ENCODE results near the gene SLC25A22.

Gene SLC25A22

DNA sequence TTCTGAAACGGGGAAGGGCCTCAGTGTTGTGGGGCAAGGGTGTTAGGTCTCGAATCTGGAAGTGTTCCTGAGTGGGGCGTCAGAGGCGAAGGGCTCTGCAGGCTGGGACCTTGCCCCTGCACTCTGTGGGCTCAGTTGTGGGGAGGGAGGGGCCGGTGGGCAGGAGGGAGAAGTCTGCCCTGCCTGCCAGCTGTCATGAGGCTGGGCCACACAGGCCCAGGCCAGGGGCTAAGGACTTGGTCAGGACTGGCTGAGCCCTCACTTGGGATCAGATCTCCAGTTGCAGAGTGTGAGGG is 29.8 kb upstream of the SLC25A22 start, which contains the start of gene CRACR2B:
CRACR2B (plus strand) TSS at position 23 of the 296 bp plus-strand sequence. CDS start 689 bp downstream, outside the sequence.
- peak; percentile 79 for DNase-seq (ENCODE audit: low read depth)
- TF ChIP-seq MYC (IDR thresholded peaks at IDR 0.05; ENCODE audit: low read depth, low read length) = no peak
- no peak for TF ChIP-seq POLR2A (IDR thresholded peaks at IDR 0.05; ENCODE audit: extremely low read depth, insufficient read length)
- TF ChIP-seq, protein P1, sequence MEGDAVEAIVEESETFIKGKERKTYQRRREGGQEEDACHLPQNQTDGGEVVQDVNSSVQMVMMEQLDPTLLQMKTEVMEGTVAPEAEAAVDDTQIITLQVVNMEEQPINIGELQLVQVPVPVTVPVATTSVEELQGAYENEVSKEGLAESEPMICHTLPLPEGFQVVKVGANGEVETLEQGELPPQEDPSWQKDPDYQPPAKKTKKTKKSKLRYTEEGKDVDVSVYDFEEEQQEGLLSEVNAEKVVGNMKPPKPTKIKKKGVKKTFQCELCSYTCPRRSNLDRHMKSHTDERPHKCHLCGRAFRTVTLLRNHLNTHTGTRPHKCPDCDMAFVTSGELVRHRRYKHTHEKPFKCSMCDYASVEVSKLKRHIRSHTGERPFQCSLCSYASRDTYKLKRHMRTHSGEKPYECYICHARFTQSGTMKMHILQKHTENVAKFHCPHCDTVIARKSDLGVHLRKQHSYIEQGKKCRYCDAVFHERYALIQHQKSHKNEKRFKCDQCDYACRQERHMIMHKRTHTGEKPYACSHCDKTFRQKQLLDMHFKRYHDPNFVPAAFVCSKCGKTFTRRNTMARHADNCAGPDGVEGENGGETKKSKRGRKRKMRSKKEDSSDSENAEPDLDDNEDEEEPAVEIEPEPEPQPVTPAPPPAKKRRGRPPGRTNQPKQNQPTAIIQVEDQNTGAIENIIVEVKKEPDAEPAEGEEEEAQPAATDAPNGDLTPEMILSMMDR (IDR thresholded peaks at IDR 0.05; ENCODE audit: low read depth, low read length) = no peak
- TF ChIP-seq, protein P2, sequence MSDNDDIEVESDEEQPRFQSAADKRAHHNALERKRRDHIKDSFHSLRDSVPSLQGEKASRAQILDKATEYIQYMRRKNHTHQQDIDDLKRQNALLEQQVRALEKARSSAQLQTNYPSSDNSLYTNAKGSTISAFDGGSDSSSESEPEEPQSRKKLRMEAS (IDR thresholded peaks at IDR 0.05; ENCODE audit: low read depth, low read length) = no peak
- H3K4me3 ChIP-seq (ENCODE audit: low read depth, low read length) = peak within 1 kb of the TSS; percentile 63

DNA sequence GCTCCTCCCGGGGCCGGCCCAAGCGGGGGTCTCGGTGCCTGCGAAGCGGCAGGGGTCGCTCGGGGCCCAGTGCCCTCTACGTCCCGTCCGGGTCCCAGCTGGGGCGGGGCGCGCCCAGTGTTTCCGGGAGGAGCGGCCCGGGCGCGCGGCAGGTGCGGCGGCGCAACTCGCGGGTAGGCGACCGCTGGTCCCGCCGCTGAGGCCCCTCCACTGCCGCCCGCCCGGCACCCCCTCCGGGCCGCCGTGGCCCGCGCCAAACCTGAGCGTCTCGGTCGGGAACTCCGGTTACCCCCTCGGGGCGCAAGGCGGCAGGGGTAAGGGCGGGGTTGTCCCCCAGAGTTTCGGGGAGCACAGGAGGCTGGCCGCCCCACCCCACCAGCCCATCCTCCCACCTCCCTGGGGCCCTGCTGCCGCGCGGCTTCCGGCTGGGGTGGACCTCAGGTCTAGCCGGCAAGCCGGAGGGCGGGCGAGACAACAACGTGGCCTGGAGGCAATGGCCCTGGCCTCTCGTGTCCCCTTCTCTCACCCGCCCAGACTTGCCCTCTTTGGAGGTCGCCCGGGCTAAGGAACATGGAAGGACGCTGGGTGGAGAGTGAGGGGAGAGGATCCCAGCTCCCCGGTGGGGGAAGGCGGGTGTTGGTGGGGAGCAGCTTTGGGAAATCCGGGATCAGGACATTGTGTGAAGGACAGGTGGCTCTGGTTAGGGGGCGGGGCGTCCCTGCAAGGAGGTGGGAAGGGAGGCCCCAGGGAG is 29.2 kb upstream of the SLC25A22 start:
- peak; percentile 85 for DNase-seq (ENCODE audit: low read depth)
- TF ChIP-seq, protein P2 (IDR thresholded peaks at IDR 0.05; ENCODE audit: low read depth, low read length) = peak; percentile 73
- TF ChIP-seq POLR2A (IDR thresholded peaks at IDR 0.05; ENCODE audit: extremely low read depth, insufficient read length) = peak; percentile 30
- peak; percentile 79 for TF ChIP-seq MYC (IDR thresholded peaks at IDR 0.05; ENCODE audit: low read depth, low read length)
- TF ChIP-seq, protein P1 (IDR thresholded peaks at IDR 0.05; ENCODE audit: low read depth, low read length) = no peak
- H3K4me3 ChIP-seq (ENCODE audit: low read depth, low read length) = peak overlapping the region; percentile 63

DNA sequence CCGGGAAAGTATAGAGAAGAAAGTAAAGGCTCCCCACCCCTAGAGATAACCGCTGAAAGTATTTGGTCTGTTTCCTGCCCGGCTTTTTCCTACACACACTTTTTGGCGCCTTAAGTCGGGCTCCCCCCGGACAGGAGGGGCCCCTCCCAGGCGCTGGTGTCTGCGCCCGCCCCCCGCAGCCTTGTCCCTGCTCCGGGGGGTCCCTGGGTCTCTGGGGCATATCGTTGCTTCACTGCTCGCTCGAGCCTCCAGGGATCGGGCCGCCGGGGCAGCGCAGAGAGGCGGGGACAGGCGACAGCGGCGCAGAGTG is 28.7 kb upstream of the SLC25A22 start:
- peak overlapping the region; percentile 44 for H3K4me3 ChIP-seq (ENCODE audit: low read depth, low read length)
- DNase-seq (ENCODE audit: low read depth) = peak; percentile 81
- TF ChIP-seq POLR2A (IDR thresholded peaks at IDR 0.05; ENCODE audit: extremely low read depth, insufficient read length) (no peak), MYC (IDR thresholded peaks at IDR 0.05; ENCODE audit: low read depth, low read length) (no peak)
- TF ChIP-seq, protein P2 (IDR thresholded peaks at IDR 0.05; ENCODE audit: low read depth, low read length) = no peak
- TF ChIP-seq, protein P1 (IDR thresholded peaks at IDR 0.05; ENCODE audit: low read depth, low read length) = no peak

DNA sequence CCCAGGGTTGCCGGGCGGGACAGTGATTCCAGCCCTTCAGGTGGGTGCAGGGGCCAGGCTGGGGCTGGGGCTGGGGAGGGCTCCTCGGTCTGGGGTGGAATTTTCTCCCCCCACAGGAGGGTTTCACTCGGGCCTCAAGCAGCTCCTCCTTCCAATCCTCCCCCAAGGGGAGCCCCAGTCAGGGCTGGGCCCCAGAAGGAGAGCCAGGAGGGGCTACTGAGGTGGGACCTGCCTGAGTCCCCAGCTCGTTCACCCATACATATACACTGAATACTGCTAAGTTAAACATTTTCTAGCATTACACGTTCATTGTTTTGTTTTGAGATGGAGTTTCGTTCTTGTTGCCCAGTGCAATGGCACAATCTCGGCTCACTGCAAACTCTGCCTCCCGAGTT is 28.1 kb upstream of the SLC25A22 start:
- no peak overlapping the region for H3K4me3 ChIP-seq (ENCODE audit: low read depth, low read length)
- TF ChIP-seq, protein P1 (IDR thresholded peaks at IDR 0.05; ENCODE audit: low read depth, low read length) = no peak
- DNase-seq (ENCODE audit: low read depth) = no peak

DNA sequence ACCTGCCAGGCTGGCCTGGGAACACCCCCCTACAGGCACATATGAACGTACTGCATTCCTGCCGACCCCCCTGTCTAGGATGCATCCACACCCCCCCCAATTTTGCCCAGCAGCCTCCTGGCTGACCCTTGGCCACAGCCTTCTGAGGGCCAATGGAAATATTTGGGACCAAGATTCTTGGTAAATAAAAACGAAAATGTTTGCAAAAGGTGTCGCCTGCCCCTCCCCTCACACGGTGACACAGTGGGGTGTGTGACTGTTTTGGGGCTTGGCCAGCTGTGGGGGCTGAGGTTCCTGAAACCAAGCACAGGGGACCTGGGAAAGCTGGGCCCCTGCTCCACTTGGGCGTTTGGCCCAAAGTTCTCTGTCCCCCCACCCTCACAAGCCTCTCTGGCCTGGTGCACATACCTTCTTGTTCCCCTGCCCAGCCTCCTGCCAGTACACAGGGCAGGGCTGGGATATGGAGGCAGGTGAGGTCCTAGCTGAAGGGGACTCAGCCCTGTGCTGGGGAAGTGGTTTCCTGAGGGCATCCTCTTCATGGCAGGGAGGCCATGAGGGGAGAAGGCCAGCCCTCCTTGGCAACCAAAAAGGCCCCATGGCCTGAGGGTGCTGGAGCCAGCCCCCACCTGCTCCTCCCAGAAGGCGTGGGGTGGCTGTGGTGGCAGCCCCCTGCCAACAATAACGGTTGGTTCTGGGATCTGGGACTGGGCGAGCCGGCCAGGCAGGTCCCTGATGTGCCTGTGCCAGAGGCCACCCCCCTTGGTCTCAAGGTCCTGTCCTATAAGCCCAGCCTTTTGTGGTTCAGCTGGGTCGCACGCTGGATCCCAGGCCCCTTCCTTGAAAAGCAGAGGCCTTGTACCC is 27.5 kb upstream of the SLC25A22 start:
- TF ChIP-seq, protein P2 (IDR thresholded peaks at IDR 0.05; ENCODE audit: low read depth, low read length) = no peak
- TF ChIP-seq POLR2A (IDR thresholded peaks at IDR 0.05; ENCODE audit: extremely low read depth, insufficient read length) = peak; percentile 15
- DNase-seq (ENCODE audit: low read depth) = no peak
- H3K4me3 ChIP-seq (ENCODE audit: low read depth, low read length) = no peak overlapping the region

DNA sequence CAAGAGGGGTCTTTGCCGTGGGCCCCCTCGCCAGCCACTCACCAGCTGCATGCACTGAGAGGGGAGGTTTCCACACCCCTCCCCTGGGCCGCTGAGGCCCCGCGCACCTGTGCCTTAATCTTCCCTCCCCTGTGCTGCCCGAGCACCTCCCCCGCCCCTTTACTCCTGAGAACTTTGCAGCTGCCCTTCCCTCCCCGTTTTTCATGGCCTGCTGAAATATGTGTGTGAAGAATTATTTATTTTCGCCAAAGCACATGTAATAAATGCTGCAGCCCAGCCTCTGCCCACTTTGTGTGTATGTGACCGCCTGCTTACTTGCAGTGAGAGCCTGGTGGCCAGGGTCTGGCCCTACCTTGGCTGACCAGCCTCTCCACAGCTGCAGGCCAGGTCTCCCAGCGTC is 26.9 kb upstream of the SLC25A22 start:
- H3K4me3 ChIP-seq (ENCODE audit: low read depth, low read length) = no peak overlapping the region
- no peak for DNase-seq (ENCODE audit: low read depth)
- TF ChIP-seq, protein P1 (IDR thresholded peaks at IDR 0.05; ENCODE audit: low read depth, low read length) = no peak
